WERI-Rb-1 (cell line): Measurements from ENCODE around the gene LYVE1.
"Not testable (repeated sequence)": the region's sequence is repeated elsewhere in the genome, so short reads cannot be mapped to it uniquely, and the experiment has no call there.

Source experiments
- DNase-seq: peaks from one replicate; pipeline ENCODE4 v3.0.0-alpha.2; 2020
- H3K27ac ChIP-seq: fragments of 250-450 bp; sonication (Bioruptor Pico); 2 replicates; pipeline ENCODE4 v1.5.1; 2020; ENCODE audit warnings: mild to moderate bottlenecking, moderate library complexity
- H3K27me3 ChIP-seq: fragments of 250-450 bp; sonication (Bioruptor Pico); 2 replicates; pipeline ENCODE4 v1.5.1; 2021; ENCODE audit warnings: mild to moderate bottlenecking, low read depth, moderate library complexity; ENCODE audit not compliant: insufficient read depth, severe bottlenecking
- H3K36me3 ChIP-seq: fragments of 250-450 bp; sonication (Bioruptor Pico); 2 replicates; pipeline ENCODE4 v1.5.1; 2020; ENCODE audit warnings: mild to moderate bottlenecking, moderate library complexity
- H3K4me3 ChIP-seq: 2 replicates; pipeline ENCODE4 v1.5.1; 2011; ENCODE audit warnings: low read depth, mild to moderate bottlenecking, control low read depth, low read length
- H3K9me3 ChIP-seq: fragments of 250-450 bp; sonication (Bioruptor Pico); 2 replicates; pipeline ENCODE4 v1.5.1; 2021; ENCODE audit warnings: mild to moderate bottlenecking, moderate library complexity; ENCODE audit not compliant: severe bottlenecking
- TF ChIP-seq, protein P1 (sequence below): IDR thresholded peaks from 2 replicates; pipeline ENCODE4 v1.5.1; 2011; ENCODE audit warnings: low read depth, mild to moderate bottlenecking, control low read depth, inconsistent platforms, low read length

LYVE1 gene

DNA sequence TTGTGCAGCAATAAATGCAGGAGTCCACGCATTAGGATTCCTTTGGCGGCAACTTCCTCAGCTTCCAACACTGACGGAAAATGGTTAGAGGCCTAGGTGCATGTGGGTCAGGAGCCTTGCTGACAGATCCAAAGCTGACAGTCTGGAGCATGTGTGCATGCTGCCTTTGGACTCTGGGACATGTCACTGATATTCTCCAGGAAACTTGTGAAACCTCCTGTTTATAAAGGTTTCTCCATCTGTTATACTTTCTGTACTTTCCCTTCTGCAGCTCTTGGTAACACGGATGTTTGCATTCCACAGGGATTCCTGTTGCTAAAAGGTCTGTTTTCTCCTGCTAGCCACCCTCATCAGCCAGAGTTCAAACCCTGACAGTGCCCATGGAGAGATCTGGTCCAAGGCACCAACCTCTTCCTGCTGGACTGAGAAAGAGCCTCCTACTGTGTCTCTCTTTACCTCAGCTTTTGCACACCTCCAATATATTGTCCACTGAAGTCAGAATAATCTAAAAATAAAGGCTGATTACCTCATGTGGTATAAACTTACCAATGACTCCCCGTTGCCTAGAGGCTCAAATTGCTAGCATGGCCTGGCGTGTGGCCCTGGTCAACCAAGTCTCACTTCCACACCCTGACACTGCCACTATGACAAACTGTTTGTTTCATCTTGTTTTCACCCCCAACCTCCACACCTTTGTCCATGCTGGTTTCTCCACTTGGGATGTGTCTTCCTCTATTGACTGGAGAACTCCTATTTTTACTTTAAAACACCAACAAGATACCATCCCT, 31.1 kb upstream of the LYVE1 start:
- H3K36me3 ChIP-seq, result no peaks in the 10 kb centered on the region
- no peak overlapping the region for H3K27ac ChIP-seq
- H3K27me3 ChIP-seq, result no peaks in the 10 kb centered on the region
- H3K9me3 ChIP-seq, result no peaks in the 10 kb centered on the region
- H3K4me3 ChIP-seq, result no peak overlapping the region
- TF ChIP-seq, protein P1, sequence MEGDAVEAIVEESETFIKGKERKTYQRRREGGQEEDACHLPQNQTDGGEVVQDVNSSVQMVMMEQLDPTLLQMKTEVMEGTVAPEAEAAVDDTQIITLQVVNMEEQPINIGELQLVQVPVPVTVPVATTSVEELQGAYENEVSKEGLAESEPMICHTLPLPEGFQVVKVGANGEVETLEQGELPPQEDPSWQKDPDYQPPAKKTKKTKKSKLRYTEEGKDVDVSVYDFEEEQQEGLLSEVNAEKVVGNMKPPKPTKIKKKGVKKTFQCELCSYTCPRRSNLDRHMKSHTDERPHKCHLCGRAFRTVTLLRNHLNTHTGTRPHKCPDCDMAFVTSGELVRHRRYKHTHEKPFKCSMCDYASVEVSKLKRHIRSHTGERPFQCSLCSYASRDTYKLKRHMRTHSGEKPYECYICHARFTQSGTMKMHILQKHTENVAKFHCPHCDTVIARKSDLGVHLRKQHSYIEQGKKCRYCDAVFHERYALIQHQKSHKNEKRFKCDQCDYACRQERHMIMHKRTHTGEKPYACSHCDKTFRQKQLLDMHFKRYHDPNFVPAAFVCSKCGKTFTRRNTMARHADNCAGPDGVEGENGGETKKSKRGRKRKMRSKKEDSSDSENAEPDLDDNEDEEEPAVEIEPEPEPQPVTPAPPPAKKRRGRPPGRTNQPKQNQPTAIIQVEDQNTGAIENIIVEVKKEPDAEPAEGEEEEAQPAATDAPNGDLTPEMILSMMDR, result no peak
- no peak for DNase-seq

GRCh38 chr11:10598816-10599215, 30.4 kb upstream of the LYVE1 start:
- H3K27ac ChIP-seq, result no peak overlapping the region
- DNase-seq, result no peak

GRCh38 chr11:10597877-10598351, 29.4 kb upstream of the LYVE1 start:
- TF ChIP-seq, protein P1, result no peak
- Histone ChIP-seq H3K27me3 (no peaks in the 10 kb centered on the region), H3K36me3 (no peaks in the 10 kb centered on the region), H3K27ac (no peak overlapping the region), H3K9me3 (no peaks in the 10 kb centered on the region), H3K4me3 (no peak overlapping the region)
- DNase-seq, result no peak

More at GRCh38 chr11:10598816-10599215, 30.4 kb upstream of the LYVE1 start:
- no peaks in the 10 kb centered on the region for H3K36me3 ChIP-seq
- no peak overlapping the region for H3K4me3 ChIP-seq
- TF ChIP-seq, protein P1, result no peak
- no peaks in the 10 kb centered on the region for H3K27me3 ChIP-seq
- H3K9me3 ChIP-seq, result no peaks in the 10 kb centered on the region

GRCh38 chr11:10595840-10596239, 27.4 kb upstream of the LYVE1 start:
- H3K36me3 ChIP-seq, H3K9me3 ChIP-seq, H3K27ac ChIP-seq, DNase-seq, H3K4me3 ChIP-seq, H3K27me3 ChIP-seq: not testable (repeated sequence)

GRCh38 chr11:10594407-10594806, 25.9 kb upstream of the LYVE1 start:
- Histone ChIP-seq H3K4me3 (no peak overlapping the region), H3K9me3 (no peaks in the 10 kb centered on the region), H3K27ac (no peak overlapping the region)

DNA sequence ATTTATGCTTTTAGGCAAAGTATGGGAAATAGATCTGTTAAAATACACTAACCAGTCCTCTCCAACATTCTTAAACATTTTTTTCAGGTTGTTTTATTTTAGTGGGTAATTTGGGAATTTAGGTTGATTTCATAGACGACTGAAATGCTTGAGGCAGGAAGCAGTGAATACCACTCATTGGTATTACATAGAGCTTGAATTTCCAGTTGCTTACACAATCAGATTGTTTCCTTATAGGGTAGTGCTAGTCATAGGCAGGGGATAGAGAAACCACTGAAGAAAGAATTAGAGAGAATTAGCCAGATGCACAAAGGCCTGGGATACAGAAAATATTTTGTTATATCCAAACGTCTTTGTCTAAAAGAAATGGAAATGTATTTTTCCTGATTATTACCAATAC, 23.9 kb upstream of the LYVE1 start:
- Histone ChIP-seq H3K27ac (no peak overlapping the region), H3K4me3 (no peak overlapping the region)

More at GRCh38 chr11:10594407-10594806, 25.9 kb upstream of the LYVE1 start:
- TF ChIP-seq, protein P1, result no peak
- Histone ChIP-seq H3K27me3 (no peaks in the 10 kb centered on the region), H3K36me3 (no peaks in the 10 kb centered on the region)
- no peak for DNase-seq

More for the DNA sequence above, 23.9 kb upstream of the LYVE1 start:
- H3K27me3 ChIP-seq, result no peaks in the 10 kb centered on the region
- TF ChIP-seq, protein P1, result no peak
- no peaks in the 10 kb centered on the region for H3K36me3 ChIP-seq
- no peak for DNase-seq
- no peaks in the 10 kb centered on the region for H3K9me3 ChIP-seq
